ENCODE data around the gene DCC.

The DCC gene

GRCh38 chr18:53114441-53114840 is 774.4 kb downstream of the DCC start:
- Histone ChIP-seq H3K4me3 (no peak overlapping the region), H3K4me1 (no peaks in the 10 kb centered on the region), H3K27ac (no peak overlapping the region), H3K36me3 (no peaks in the 10 kb centered on the region), H3K9me3 (no peaks in the 10 kb centered on the region), H3K27me3 (no peaks in the 10 kb centered on the region)
- TF ChIP-seq CTCF (IDR thresholded peaks at IDR 0.05): no peak
- intact Hi-C loops (cut with DNase I; ENCODE audit: low total_unique reads): no loop called here
- DNase-seq: no peak

- H3K36me3 ChIP-seq: no peaks in the 10 kb centered on the region
- no peak overlapping the region for H3K4me3 ChIP-seq
Observed at GRCh38 chr18:53115876-53116585, 776.0 kb downstream of the DCC start.

GRCh38 chr18:53117851-53118250 is 777.9 kb downstream of the DCC start:
- intact Hi-C loops (cut with DNase I; ENCODE audit: low total_unique reads): no loop called here
- TF ChIP-seq CTCF (IDR thresholded peaks at IDR 0.05): no peak
- H3K27me3 ChIP-seq: no peaks in the 10 kb centered on the region
- no peak overlapping the region for H3K27ac ChIP-seq
- H3K9me3 ChIP-seq: no peaks in the 10 kb centered on the region
- no peaks in the 10 kb centered on the region for H3K36me3 ChIP-seq
- no peaks in the 10 kb centered on the region for H3K4me1 ChIP-seq
- H3K4me3 ChIP-seq: no peak overlapping the region
- DNase-seq: no peak

More at GRCh38 chr18:53115876-53116585, 776.0 kb downstream of the DCC start:
- Histone ChIP-seq H3K9me3 (no peaks in the 10 kb centered on the region), H3K27me3 (no peaks in the 10 kb centered on the region), H3K27ac (no peak overlapping the region), H3K4me1 (no peaks in the 10 kb centered on the region)
- no peak for DNase-seq
- no peak for TF ChIP-seq CTCF (IDR thresholded peaks at IDR 0.05)
- intact Hi-C loops (cut with DNase I; ENCODE audit: low total_unique reads): no loop called here

GRCh38 chr18:53126210-53126609 is 786.2 kb downstream of the DCC start:
- no peak for DNase-seq
- no peak for TF ChIP-seq CTCF (IDR thresholded peaks at IDR 0.05)
- Histone ChIP-seq H3K4me1 (no peaks in the 10 kb centered on the region), H3K36me3 (no peaks in the 10 kb centered on the region), H3K27ac (no peak overlapping the region), H3K9me3 (no peaks in the 10 kb centered on the region), H3K27me3 (no peaks in the 10 kb centered on the region), H3K4me3 (no peak overlapping the region)
- intact Hi-C loops (cut with DNase I; ENCODE audit: low total_unique reads): no loop called here

- intact Hi-C loops (cut with DNase I; ENCODE audit: low total_unique reads): no loop called here
- H3K27me3 ChIP-seq: no peaks in the 10 kb centered on the region
- no peaks in the 10 kb centered on the region for H3K36me3 ChIP-seq
- H3K4me3 ChIP-seq: no peak overlapping the region
- H3K9me3 ChIP-seq: no peaks in the 10 kb centered on the region
- H3K4me1 ChIP-seq: no peaks in the 10 kb centered on the region
- no peak for DNase-seq
- H3K27ac ChIP-seq: no peak overlapping the region
- TF ChIP-seq CTCF (IDR thresholded peaks at IDR 0.05): no peak
Observed at GRCh38 chr18:53131001-53131400, 791.0 kb downstream of the DCC start.

GRCh38 chr18:53134711-53135110 is 794.7 kb downstream of the DCC start:
- no peak for TF ChIP-seq CTCF (IDR thresholded peaks at IDR 0.05)
- no peak for DNase-seq
- Histone ChIP-seq H3K4me3 (no peak overlapping the region), H3K4me1 (no peaks in the 10 kb centered on the region), H3K27me3 (no peaks in the 10 kb centered on the region), H3K9me3 (no peaks in the 10 kb centered on the region), H3K27ac (no peak overlapping the region), H3K36me3 (no peaks in the 10 kb centered on the region)
- intact Hi-C loops (cut with DNase I; ENCODE audit: low total_unique reads): no loop called here

Measured in tibial artery (tissue), 4 donors.